Activated naive CD4-positive, alpha-beta T cell treated with anti-CD3 and anti-CD28 coated beads for 36 hours (primary cell): Measurements from ENCODE around the gene BRSK1. TPM values are rescaled to one million over a fixed set of nuclear protein-coding genes. Genes with fewer than 3 reads are reported as not detected.
A peak's percentile ranks its signal among the peaks of the same experiment; 100 is the strongest.

ENCODE experiments used
- CTCF ChIA-PET: fragments of 350-600 bp; sonication (Branson Sonifier 250); formaldehyde crosslinking; loops from one replicate; lab custom pipeline; 2021; ENCODE audit warnings: antibody characterized with exemption; lab: Charles Lee
- DNase-seq: peaks from one replicate; pipeline ENCODE4 v3.0.0-alpha.2; 2020
- H3K27ac Mint-ChIP-seq: one replicate; pipeline ENCODE4 v1.8.0; 2021; ENCODE audit warnings: mild to moderate bottlenecking, mixed read lengths
- H3K27me3 Mint-ChIP-seq: one replicate; pipeline ENCODE4 v1.8.0; 2021; ENCODE audit warnings: low read depth, mixed read lengths
- H3K36me3 Mint-ChIP-seq: one replicate; pipeline ENCODE4 v1.8.0; 2021; ENCODE audit warnings: low read depth, mixed read lengths
- H3K4me1 Mint-ChIP-seq: one replicate; pipeline ENCODE4 v1.8.0; 2021; ENCODE audit warnings: low read depth, mixed read lengths
- H3K4me3 Mint-ChIP-seq: one replicate; pipeline ENCODE4 v1.8.0; 2021; ENCODE audit warnings: mild to moderate bottlenecking, moderate library complexity, mixed read lengths
- H3K9me3 Mint-ChIP-seq: one replicate; pipeline ENCODE4 v1.8.0; 2021; ENCODE audit warnings: mixed read lengths
- intact Hi-C: fragments of 100-400 bp; cut with micrococcal nuclease; formaldehyde crosslinking; loops from one replicate; pipeline ENCODE4 v1.15.1; 2023
- total RNA-seq, 2 experiments: library from RNA; stranded (reverse); gene quantifications; one replicate each; pipeline ENCODE4 v1.2.3, GENCODE V29; 2021

The BRSK1 gene
- total RNA-seq, 2 experiments from 2014 or later, result 1.4 to 2.2 TPM

GRCh38 chr19:55248166-55248675 lies 35.6 kb upstream of the BRSK1 start:
- peaks cover 36% of the 10 kb centered on the region for H3K36me3 Mint-ChIP-seq

GRCh38 chr19:55248704-55249103 lies 35.1 kb upstream of the BRSK1 start:
- H3K27ac Mint-ChIP-seq, result peak overlapping the region; percentile 46
- intact Hi-C loops, result no loop called here
- no peaks in the 10 kb centered on the region for H3K27me3 Mint-ChIP-seq
- peaks cover 47% of the 10 kb centered on the region for H3K4me1 Mint-ChIP-seq
- CTCF ChIA-PET, result no interaction called here
- H3K4me3 Mint-ChIP-seq, result no peak overlapping the region
- no peak for DNase-seq
- H3K9me3 Mint-ChIP-seq, result no peaks in the 10 kb centered on the region
- H3K36me3 Mint-ChIP-seq, result peaks cover 38% of the 10 kb centered on the region

More at GRCh38 chr19:55248166-55248675, 35.6 kb upstream of the BRSK1 start:
- H3K9me3 Mint-ChIP-seq, result no peaks in the 10 kb centered on the region
- H3K27ac Mint-ChIP-seq, result peak overlapping the region; percentile 18
- intact Hi-C loops, result no loop called here
- no peaks in the 10 kb centered on the region for H3K27me3 Mint-ChIP-seq
- H3K4me1 Mint-ChIP-seq, result peaks cover 42% of the 10 kb centered on the region
- CTCF ChIA-PET, result no interaction called here
- DNase-seq, result no peak
- H3K4me3 Mint-ChIP-seq, result no peak overlapping the region

- peaks cover 50% of the 10 kb centered on the region for H3K4me1 Mint-ChIP-seq
- H3K9me3 Mint-ChIP-seq, result no peaks in the 10 kb centered on the region
- H3K4me3 Mint-ChIP-seq, result no peak overlapping the region
- H3K27me3 Mint-ChIP-seq, result no peaks in the 10 kb centered on the region
- no peak for DNase-seq
- H3K27ac Mint-ChIP-seq, result no peak overlapping the region
- CTCF ChIA-PET, result no interaction called here
- peaks cover 39% of the 10 kb centered on the region for H3K36me3 Mint-ChIP-seq
- intact Hi-C loops, result loop anchor here (10.0 kb wide), 2 partner anchors 1065 to 1115 kb away; partner anchors contain the start of genes CNOT3 and ZSCAN5A
These were observed 34.0 kb upstream of the BRSK1 start for GRCh38 chr19:55249841-55250240.

GRCh38 chr19:55250262-55251036 lies 33.3 kb upstream of the BRSK1 start:
- H3K4me1 Mint-ChIP-seq, result peaks cover 50% of the 10 kb centered on the region
- no peak for DNase-seq
- H3K36me3 Mint-ChIP-seq, result peaks cover 44% of the 10 kb centered on the region
- H3K4me3 Mint-ChIP-seq, result no peak overlapping the region
- intact Hi-C loops, result loop anchor here (10.0 kb wide), 2 partner anchors 1064 to 1116 kb away; partner anchors contain the start of genes CNOT3 and ZSCAN5A
- no peaks in the 10 kb centered on the region for H3K9me3 Mint-ChIP-seq
- H3K27ac Mint-ChIP-seq, result peak overlapping the region; percentile 99
- CTCF ChIA-PET, result interaction anchor here (0.8 kb wide), 1 partner anchor 51 kb away, joined by 4 read pairs; no protein-coding TSS in a partner anchor
- no peaks in the 10 kb centered on the region for H3K27me3 Mint-ChIP-seq

GRCh38 chr19:55251341-55252081 lies 32.3 kb upstream of the BRSK1 start:
- peak overlapping the region; percentile 99 for H3K27ac Mint-ChIP-seq
- H3K9me3 Mint-ChIP-seq, result no peaks in the 10 kb centered on the region
- H3K27me3 Mint-ChIP-seq, result no peaks in the 10 kb centered on the region
- peak; percentile 73 for DNase-seq
- intact Hi-C loops, result loop anchor here (10.0 kb wide), 2 partner anchors 1063 to 1117 kb away; partner anchors contain the start of genes CNOT3 and ZSCAN5A
- CTCF ChIA-PET, result interaction anchor here (0.8 kb wide), 1 partner anchor 50 kb away, joined by 4 read pairs; no protein-coding TSS in a partner anchor
- H3K4me1 Mint-ChIP-seq, result peaks cover 57% of the 10 kb centered on the region
- H3K4me3 Mint-ChIP-seq, result peak overlapping the region; percentile 61
- H3K36me3 Mint-ChIP-seq, result peaks cover 51% of the 10 kb centered on the region

- CTCF ChIA-PET, result interaction anchor here (0.6 to 1.3 kb wide), 3 partner anchors 40 to 378 kb away, joined by 3 to 4 read pairs (median 3); no protein-coding TSS in a partner anchor
These were observed 30.8 kb upstream of the BRSK1 start for GRCh38 chr19:55252760-55253663.

GRCh38 chr19:55253842-55254624 lies 29.8 kb upstream of the BRSK1 start:
- peak overlapping the region; percentile 88 for H3K4me3 Mint-ChIP-seq
- H3K9me3 Mint-ChIP-seq, result no peaks in the 10 kb centered on the region
- peak; percentile 82 for DNase-seq
- CTCF ChIA-PET, result interaction anchor here (0.8 to 1.7 kb wide), 6 partner anchors 39 to 263 kb away, joined by 3 to 5 read pairs (median 3); no protein-coding TSS in a partner anchor
- peak overlapping the region; percentile 99 for H3K27ac Mint-ChIP-seq
- intact Hi-C loops, result loop anchor here (1.0 to 10.0 kb wide), 5 partner anchors 85 to 1119 kb away; partner anchors contain the start of genes CNOT3, KMT5C, PPP1R12C and ZSCAN5A
- peaks cover 53% of the 10 kb centered on the region for H3K36me3 Mint-ChIP-seq
- no peaks in the 10 kb centered on the region for H3K27me3 Mint-ChIP-seq
- H3K4me1 Mint-ChIP-seq, result peaks cover 47% of the 10 kb centered on the region

More at GRCh38 chr19:55252760-55253663, 30.8 kb upstream of the BRSK1 start:
- Mint-ChIP-seq H3K36me3 (peaks cover 60% of the 10 kb centered on the region), H3K27me3 (no peaks in the 10 kb centered on the region), H3K9me3 (no peaks in the 10 kb centered on the region), H3K27ac (peak overlapping the region; percentile 99), H3K4me3 (peak overlapping the region; percentile 88), H3K4me1 (peaks cover 57% of the 10 kb centered on the region)
- no peak for DNase-seq
- intact Hi-C loops, result loop anchor here (10.0 kb wide), 2 partner anchors 1062 to 1118 kb away; partner anchors contain the start of genes CNOT3 and ZSCAN5A

- Mint-ChIP-seq H3K4me1 (peaks cover 48% of the 10 kb centered on the region), H3K9me3 (no peaks in the 10 kb centered on the region), H3K36me3 (peaks cover 53% of the 10 kb centered on the region), H3K27me3 (no peaks in the 10 kb centered on the region), H3K27ac (peak overlapping the region; percentile 99), H3K4me3 (peak overlapping the region; percentile 88)
- no peak for DNase-seq
- CTCF ChIA-PET, result interaction anchor here (0.6 to 1.8 kb wide), 9 partner anchors 38 to 384 kb away, joined by 3 to 5 read pairs (median 3); no protein-coding TSS in a partner anchor
- intact Hi-C loops, result loop anchor here (1.0 to 10.0 kb wide), 5 partner anchors 85 to 1120 kb away; partner anchors contain the start of genes CNOT3, KMT5C, PPP1R12C and ZSCAN5A
These were observed 29.2 kb upstream of the BRSK1 start for GRCh38 chr19:55254625-55254977.

GRCh38 chr19:55255618-55256423 lies 28.0 kb upstream of the BRSK1 start:
- Mint-ChIP-seq H3K36me3 (peaks cover 50% of the 10 kb centered on the region), H3K4me3 (peak overlapping the region; percentile 88), H3K4me1 (peaks cover 46% of the 10 kb centered on the region)

More at GRCh38 chr19:55255618-55256423, 28.0 kb upstream of the BRSK1 start:
- peak; percentile 83 for DNase-seq
- H3K27me3 Mint-ChIP-seq, result no peaks in the 10 kb centered on the region
- peak overlapping the region; percentile 99 for H3K27ac Mint-ChIP-seq
- CTCF ChIA-PET, result interaction anchor here (0.6 to 2.4 kb wide), 10 partner anchors 21 to 1058 kb away, joined by 3 to 7 read pairs (median 3); no protein-coding TSS in a partner anchor
- H3K9me3 Mint-ChIP-seq, result no peaks in the 10 kb centered on the region
- intact Hi-C loops, result loop anchor here (5.0 to 10.0 kb wide), 4 partner anchors 386 to 1121 kb away; partner anchors contain the start of genes CNOT3, ZNF580, ZNF581 and ZNF787
